OCI-LY1 (cell line): ENCODE measurements around the gene ZBTB6.

Source experiments
- CTCF ChIP-seq: fragments of 200-600 bp; sonication (generic), shearing (Covaris generic); IDR thresholded peaks from 2 replicates; pipeline ENCODE4 v1.5.1; 2017; ENCODE audit warnings: mild to moderate bottlenecking, antibody characterized with exemption, low read length, moderate library complexity, mixed read lengths
- EZH2 ChIP-seq: fragments of 200-600 bp; sonication (generic), shearing (Covaris generic); IDR thresholded peaks from 2 replicates; pipeline ENCODE4 v1.8.0; 2017; ENCODE audit warnings: borderline replicate concordance, mixed run types, mild to moderate bottlenecking, antibody characterized with exemption, low read length, moderate library complexity, mixed read lengths

- TF ChIP-seq CTCF (no peak), EZH2 (no peak)
Observed at GRCh38 chr9:122897969-122898368, 15.2 kb downstream of the ZBTB6 start.
